TTC549 (cell line): ENCODE results near the gene DCST1.

Experiments used
- FAIRE-seq: peaks from 2 replicates; lab custom pipeline; 2012; peaks lifted over from hg19 to GRCh38; lab: Jason Lieb, UNC

DCST1 gene

DNA sequence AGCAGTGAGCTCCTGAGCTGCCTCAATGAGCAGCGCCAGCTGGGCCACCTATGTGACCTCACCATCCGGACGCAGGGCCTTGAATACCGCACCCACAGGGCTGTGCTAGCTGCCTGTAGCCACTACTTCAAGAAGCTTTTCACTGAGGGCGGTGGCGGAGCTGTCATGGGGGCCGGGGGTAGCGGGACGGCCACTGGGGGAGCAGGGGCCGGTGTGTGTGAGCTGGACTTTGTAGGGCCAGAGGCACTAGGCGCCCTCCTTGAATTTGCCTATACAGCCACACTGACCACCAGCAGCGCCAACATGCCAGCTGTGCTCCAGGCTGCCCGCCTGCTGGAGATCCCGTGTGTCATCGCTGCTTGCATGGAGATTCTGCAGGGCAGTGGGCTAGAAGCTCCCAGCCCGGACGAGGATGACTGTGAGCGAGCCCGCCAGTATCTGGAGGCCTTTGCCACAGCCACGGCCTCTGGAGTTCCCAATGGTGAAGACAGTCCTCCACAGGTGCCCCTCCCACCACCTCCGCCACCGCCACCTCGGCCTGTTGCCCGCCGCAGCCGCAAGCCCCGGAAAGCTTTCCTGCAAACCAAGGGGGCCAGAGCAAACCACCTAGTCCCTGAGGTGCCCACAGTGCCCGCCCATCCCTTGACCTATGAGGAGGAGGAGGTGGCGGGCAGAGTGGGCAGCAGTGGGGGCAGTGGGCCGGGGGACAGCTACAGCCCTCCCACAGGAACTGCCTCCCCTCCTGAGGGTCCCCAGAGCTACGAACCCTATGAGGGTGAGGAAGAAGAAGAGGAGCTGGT is 18.7 kb upstream of the DCST1 start:
- FAIRE-seq: no peak

DNA sequence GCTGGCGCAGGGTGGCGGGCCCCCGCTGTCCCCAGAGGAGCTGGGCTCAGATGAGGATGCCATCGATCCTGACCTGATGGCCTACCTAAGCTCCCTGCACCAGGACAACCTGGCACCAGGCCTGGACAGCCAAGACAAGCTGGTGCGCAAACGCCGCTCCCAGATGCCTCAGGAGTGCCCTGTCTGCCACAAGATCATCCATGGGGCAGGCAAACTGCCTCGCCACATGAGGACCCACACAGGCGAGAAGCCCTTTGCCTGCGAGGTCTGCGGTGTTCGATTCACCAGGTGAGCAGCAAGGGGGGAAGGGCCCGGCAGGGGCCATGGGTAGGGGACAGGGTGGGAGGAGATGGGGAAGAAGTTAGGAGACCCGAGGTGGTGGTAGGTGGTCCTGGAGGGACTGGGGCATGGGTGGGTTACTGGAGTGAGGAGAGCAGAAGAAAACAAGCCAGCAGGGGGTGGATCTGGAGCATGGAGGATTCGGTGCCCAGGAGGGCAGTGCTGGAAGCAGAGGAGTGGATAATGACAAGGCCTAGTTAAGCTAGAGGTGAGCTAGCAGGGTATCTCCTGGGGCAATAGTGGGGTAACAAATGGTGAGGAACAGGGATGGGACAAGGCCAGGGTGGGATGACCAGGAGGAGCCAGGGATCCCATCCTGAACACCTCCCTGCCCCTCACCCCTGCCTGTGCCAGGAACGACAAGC is 17.9 kb upstream of the DCST1 start:
- no peak for FAIRE-seq

DNA sequence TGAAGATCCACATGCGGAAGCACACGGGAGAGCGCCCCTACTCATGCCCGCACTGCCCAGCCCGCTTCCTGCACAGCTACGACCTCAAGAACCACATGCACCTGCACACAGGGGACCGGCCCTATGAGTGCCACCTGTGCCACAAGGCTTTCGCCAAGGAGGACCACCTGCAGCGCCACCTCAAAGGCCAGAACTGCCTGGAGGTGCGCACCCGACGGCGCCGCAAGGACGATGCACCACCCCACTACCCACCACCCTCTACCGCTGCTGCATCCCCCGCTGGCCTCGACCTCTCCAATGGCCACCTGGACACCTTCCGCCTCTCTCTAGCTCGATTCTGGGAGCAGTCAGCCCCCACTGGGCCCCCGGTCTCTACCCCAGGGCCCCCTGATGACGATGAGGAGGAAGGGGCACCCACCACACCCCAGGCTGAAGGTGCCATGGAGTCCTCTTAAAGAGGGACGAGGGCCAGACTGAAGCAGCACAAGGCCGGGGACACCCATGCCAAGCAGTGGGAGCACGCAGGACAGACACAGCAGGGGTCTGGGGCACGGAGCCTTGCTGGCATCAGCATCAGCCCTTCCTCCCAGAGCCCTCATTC is 17.3 kb upstream of the DCST1 start:
- FAIRE-seq: no peak

DNA sequence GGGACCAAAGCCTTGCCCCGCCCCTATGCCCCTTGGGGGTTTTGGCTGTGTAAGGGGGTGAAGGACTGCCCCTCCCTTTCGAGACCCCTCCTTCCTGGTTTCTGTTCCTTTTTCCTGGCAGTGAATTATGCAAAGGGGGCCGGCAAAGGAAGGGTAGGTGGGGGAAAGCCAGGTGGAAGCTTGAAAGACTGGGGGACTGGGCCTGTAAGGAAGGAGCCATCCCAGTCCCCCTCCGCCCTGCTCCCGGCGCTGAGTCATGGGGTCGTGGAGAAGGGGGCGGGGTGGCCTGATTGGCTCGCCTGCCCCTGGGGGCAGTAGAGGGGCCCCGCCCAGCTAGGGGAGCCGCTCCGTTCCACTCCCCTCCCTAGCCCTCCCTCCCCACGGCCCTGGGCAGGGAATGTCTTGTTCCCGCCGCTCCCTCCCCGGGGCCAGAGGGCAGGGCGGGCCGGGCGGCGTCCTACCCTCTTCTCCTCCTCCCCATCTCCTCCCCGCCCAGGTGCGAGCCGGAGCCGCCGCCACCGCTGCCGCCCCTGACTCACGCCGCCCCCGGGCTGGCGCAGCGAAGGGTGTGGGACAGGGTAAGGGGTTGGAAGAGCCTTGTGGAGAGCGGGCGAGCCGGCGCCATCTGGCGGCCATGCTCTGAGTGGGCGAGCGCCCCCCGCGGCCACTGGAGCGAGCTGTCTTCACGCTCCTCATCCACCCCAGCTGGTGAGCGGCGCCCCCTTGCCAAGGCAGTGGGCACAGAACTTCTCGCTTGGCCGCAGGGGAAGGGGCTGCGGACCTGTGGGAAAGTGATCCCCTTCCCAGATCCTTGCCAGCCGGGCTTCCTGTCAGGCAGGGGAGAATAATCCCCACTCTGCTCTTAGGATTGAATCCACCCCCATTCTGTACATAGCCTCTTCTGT is 16.3 kb upstream of the DCST1 start:
- no peak for FAIRE-seq

DNA sequence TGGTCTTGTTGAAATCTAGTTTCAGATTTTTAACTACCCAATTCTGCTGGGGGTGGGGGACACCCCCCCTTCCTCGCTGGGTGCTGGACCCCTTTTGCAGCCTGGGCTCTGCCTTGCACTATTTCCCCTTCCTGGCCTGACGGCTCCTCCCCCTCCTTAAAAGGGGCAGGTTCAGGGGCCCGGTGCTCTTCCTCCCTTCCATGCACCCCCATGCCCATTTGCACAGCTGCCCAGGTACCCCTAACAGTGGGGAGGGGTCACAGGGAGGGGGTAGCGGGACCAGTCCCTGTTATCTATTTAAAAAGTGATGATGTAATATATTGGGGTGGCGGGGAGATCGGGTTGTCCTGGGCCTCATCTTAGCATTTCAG is 15.7 kb upstream of the DCST1 start:
- no peak for FAIRE-seq

DNA sequence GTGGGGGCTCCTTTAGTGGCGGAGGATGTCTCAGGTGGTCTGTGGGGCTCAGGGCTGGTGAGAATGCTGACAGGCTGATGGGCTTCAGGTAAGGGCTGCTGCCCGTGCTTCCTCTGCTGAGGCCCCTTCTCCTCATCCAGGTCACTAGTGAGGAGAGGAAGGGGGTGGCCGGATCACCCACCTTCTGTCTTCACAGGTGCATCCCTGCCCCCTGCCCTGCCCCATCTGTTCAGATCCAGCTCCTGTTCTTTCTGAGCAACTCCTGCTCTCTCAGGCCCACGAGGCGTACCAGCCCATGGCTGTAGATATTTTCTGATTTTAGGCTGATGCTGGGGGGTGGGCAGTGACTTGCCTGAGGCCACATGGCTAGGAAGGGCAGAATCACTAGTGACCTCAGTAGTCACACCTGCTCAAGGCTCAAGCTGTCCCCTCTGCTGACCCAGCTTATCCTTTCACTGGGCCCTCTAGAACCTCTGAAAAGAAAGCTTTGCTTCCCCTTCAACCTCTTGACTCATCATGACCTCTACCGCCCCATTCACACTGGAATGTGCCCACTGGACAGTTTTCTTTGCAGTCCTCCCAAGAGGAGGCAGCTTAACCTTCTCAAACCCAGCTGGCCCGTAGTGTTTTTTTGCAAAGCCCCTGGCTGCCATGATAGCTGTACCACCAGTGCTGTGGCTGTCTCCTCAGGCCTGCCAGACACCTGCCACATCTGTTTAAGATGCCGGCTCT is 14.8 kb upstream of the DCST1 start:
- FAIRE-seq: no peak

DNA sequence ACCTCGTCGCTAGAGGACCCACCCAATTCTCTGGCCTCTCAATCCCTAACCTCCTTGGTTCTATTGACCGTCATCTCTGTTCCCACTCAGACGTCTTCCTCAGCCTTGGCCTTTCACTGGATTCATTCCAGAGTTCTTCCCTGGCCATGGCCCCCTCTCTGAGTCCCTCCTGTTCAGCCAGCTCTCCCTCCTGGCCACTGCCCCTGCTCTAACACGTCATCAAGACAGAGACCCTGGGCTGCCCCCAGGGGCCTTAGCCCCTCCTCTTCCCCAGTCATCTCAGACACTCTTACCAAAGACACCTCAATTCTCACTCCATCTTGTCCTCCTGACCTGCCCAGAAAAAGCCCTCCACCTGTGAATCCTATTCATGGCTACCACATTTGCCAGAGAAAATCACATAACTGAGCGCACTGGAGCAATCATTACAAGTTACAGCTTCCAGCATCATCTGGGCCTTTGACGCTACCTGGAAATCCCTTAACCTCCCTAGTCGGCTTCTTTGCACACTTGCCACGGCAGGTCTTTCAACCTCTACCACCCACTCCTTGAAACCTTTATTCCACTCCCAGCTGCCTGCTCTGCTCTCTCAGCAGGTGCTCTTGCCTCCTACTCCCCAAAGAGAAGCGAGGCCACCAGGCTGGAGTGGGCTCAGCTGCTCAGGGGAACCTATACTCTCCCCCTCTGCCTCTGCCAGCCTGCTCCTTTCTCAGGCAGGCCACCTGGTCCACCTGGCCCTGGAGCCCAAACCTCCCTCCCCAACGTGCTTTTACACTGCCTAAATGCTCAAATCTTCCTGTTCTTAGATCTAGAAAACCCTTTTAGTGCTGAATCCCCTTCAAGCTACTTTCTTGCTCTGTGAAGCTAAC is 14.0 kb upstream of the DCST1 start:
- FAIRE-seq: no peak

DNA sequence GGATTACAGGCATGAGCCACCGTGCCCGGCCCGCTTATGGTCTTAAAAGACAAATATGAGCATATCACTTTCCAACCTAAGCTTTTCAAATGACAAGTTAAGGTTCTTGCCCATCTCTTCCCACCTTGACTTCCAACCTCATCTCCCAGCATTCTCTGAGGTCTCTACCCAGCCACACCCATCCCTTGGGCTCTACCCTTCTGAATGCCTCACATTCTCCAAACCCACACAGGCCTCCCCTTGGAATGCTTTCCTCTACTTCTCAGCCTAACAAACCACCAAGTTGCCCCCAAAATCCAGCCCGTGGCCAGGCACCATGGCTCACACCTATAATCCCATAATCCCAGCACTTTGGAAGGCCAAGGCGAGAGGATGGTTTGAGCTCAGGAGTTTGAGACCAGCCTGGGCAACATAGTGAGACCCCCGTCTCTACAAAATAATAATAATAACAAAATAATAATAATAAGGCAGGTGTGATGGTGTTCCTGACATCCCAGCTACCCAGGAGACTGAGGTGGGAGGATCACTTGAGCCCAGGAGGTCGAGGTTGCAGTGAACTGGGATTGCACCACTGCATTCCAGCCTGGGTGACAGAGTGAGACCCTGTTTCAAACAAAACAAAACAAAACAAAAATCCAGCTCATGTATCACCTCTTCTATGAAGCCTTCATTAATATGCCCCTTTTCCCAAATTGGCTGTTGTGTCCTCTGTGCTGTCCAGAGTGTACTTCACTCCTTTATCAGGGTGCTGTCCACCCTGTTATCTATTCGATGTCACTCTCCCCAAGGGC is 11.3 kb upstream of the DCST1 start:
- no peak for FAIRE-seq

DNA sequence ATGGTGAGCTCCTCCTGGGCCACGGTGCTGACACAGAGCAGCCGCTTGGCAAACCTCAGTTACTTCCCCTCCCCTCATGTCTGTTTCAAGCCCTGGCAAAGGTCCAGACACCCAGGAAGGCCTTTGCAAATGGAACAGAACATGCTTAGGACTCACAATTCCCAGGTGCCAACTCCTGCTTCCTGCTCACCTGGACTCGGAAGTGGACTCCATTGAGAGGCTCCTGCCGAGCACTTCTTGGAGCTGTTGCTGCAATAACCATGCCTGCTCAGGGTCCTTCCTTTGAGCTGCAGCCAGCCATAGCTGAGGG is 10.7 kb upstream of the DCST1 start:
- FAIRE-seq: no peak

DNA sequence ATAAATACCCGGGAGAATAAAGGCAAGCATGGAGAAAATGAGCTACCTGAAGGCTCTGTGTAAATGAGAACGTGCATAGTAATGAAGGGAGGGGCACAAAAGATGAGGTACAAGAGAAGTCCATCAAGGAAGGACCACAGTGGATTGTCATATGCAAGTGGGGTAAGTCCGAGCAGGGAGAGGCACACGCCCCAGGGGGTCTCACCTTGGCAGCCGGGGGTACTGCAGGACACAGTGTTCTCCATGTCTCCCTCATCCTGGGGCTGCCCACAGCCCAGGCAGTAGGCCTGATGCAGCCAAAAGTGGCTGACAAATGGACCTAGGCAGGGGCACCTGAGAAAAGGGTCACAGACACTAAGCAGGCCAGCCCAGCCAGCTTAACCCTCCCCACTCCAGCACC is 10.0 kb upstream of the DCST1 start:
- FAIRE-seq: no peak

DNA sequence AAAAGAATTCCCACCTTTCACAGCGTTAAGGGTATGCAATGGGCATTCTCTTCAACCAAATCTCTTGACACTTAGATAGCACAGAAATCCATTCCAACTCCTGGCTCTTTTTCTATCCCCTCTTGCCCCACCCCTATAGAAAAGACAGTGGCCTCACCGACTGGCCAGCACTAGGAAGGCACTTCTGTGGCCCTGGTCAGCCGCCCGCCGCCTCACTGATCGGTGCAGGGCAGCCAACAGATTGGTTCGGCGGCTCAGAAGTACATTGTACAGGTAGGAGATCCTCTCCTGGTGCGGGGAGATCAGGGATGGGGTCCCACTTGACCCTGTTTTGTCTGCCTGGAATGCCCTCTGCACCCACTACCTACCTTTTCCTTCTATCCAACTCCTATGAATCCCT is 9.3 kb upstream of the DCST1 start:
- FAIRE-seq: no peak

DNA sequence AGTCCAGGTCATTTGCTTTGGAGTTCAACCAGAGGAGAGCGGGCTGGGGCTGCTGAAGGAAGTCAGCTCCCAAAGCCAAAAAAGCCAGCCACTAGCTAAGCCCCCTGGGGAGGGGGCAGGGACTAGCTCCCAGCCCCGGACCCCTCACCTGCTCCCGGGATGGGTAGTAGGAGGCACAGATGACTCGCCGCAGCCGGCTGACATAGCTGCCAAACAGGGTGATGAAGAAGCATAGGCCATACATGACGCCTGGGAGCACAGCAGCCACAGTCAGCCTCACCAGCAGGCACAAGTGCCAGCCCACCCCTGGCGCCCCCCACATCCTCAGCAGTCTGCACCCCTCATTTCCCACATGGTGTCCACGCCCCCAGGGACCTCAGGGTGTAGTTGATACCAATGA is 7.5 kb upstream of the DCST1 start:
- FAIRE-seq: no peak

DNA sequence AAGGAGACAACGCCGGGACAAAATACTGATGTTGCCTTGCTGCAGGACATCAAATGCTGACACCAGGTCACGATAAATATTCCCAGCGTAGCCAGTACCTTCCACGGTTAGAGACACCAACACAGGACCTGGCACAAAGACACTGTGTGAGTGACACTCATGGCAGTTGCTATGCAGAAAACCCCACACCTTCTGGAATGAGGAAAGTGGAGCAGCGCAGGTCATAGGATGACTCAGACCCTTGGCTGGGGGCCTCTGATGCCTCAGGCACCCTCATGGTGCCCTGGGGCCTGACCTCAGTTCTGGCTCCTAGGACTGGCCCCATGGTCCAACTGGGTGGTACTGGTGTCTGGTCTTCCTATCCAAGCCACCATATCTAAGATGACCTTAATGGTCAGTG is 7.0 kb upstream of the DCST1 start:
- FAIRE-seq: no peak

DNA sequence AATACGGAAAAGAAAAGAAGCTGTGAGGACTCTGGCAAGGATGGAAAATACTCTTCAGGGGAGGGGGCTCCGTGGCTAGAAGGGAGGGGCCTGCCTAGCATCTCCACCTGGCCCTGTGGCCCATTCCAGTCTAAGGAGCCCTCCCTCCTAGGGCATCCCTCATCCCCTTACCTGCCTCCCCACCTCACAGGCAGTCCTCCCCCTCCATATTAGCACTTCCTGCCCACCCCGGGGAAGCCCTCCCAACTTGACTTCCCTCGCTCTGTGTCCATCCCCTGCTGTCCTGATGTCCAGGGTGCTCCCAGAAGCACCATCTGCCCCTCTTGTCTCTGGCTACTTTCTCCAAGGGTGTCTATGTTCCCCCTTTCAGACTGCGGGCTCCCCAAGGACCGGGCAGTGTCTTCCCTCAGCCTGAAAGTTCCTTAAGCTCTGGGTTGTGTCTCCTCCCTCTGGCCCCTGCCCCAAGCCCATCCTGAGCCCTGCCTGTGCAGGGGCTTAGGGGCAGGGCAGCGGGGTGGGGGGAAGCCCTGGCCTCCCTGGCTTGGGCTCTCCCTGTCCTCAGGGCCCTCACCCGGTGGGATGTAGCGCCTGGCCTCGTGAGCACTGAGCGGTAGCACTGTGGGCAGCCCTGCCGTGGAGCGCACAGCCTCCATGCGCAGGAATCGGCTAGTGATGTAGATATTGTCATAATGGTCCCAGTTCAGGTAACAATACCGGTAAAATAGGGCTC is 3.9 kb upstream of the DCST1 start:
- FAIRE-seq: no peak

DNA sequence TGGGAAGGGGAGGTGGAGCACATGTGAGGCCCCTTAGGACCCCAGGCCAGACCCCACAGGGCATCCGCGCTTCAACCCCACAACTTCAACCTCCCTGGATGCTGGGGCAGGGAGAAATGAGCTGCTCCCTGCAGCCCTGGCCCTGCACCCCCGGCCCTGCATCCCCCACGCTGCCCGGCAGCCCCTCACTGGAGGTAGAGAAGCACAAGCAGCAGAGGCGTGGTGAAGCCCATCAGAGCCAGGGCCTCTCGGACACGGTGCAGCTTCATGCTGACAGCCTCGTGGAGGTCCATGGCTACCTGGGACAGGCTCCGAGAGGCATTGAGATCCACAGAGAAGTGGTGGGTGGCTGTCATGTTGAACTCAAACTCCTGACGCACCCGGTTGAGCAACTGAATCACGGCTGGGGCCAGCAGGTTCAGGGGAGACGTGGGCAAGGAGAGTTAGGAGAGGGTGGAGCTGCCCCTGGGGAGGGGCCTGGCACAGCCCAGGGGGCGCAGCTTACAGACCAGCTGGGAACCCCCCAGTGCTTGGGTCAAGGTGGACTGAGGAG is 3.3 kb upstream of the DCST1 start:
- FAIRE-seq: no peak

DNA sequence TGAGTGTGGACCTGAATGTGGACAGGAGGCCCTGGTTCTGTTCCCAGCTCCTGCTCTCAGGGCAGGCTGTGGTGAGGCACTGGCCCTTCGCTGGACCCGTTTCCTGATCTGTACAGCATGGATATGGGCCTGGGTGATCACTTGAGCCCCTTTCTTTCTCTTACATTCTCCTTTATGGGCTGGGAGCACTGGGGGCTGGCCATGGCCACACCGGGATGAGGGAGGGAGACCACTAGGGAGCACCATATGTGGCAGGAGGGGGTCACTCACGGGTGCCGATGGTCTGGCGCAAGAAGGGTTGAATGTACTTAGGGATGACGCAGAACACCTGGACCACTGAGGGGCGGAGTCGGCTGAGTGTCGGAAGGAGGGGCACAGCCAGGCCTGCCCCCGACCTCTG is 2.7 kb upstream of the DCST1 start:
- FAIRE-seq: no peak

DNA sequence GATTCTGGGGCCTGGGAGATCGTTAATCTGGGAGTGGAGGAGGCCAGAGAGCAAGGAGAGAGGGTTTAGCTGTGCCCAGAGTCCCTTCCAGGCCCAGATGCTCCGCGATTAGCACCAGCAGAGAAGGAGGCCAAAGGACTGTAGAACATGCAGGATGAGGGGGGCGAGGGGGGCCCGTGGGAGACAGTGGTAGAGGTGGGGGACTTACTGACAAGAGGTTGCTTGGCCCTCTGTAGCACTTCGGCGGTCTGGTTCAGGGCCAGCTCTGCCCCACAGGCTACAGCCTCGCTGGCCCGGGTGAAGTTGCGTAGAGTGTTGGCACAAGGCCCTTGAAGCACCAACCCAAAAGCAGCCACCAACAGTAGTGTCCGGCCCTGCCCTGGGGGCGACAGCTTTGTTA is 738 bp upstream of the DCST1 start:
- FAIRE-seq: no peak

DNA sequence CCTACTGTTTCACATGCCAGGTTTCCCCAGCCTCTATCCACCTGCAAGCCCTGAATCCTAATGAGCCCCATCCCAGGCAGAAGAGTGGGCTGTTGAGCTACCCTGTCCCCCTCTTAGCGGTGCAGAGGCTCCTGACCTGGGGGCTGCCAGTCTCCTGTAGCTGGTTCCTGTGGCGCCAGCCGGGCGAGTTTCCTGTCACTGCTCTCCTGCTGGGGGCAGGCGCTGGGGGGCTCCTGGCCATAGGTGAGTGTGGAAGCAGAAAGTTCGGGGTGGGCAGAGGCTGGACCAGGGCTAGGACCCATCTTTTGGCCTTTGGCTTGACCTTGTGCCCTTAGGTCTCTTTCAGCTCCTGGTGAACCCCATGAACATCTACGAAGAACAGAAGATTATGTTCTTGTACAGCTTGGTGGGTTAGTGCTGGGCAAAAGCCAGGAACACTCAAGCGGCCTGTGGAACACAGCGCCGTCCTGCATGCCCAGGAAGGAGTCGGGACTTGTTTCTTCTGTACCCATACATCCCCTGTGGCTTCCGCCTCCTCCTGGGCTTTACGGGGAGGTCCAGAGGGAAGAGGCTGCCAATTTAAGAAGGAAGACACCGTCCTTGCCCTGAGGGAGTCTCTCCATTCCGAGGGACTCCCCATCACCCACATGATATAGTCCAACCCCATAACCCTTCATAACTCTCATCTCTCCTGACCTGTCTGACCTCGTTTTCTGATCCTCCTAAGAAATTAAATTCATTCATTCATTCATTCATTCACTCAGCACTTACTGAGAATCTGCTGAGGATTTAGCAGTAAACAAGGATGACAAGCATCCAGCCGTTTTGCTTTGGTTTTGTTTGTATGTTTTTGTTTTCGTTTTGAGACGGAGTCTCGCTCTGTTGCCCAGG is 939 bp downstream of the DCST1 start:
- FAIRE-seq: no peak
